ENCODE data around the gene STAU1. TPM values are rescaled to one million over a fixed set of nuclear protein-coding genes. Genes with fewer than 3 reads are reported as not detected.

STAU1 gene
- total RNA-seq = 54.3 and 67.4 TPM in 2 replicates

GRCh38 chr20:49187851-49188641 is at the start of gene STAU1:
STAU1 (minus strand) TSS chr20:49188334; CDS start chr20:49166201, 22,133 bp downstream.

GRCh38 chr20:49219091-49219923 is 31.2 kb upstream of the STAU1 start, which contains the start of gene DDX27:
DDX27 (plus strand) TSS chr20:49219416; CDS start chr20:49219449, 33 bp downstream.

Other genes starting within 250 kb of the STAU1 start
- gene CSE1L, start 142.0 kb downstream of the STAU1 start, total RNA-seq = 33.3 and 180 TPM in 2 replicates
- 37.4 and 39.6 TPM in 2 replicates for gene DDX27, start 31.1 kb upstream of the STAU1 start, total RNA-seq
- 37.4 and 53.4 TPM in 2 replicates for gene ZNFX1, start 89.7 kb upstream of the STAU1 start, total RNA-seq